ENCODE results near the gene DOK6. TPM values are rescaled to one million over a fixed set of nuclear protein-coding genes. Genes with fewer than 3 reads are reported as not detected.

The DOK6 gene
- total and polyA plus RNA-seq, 2 of the 13 experiments (the other 11 are each of a cell fraction or from before 2014, with no cell fraction given) = 17.0 to 17.2 TPM

DNA sequence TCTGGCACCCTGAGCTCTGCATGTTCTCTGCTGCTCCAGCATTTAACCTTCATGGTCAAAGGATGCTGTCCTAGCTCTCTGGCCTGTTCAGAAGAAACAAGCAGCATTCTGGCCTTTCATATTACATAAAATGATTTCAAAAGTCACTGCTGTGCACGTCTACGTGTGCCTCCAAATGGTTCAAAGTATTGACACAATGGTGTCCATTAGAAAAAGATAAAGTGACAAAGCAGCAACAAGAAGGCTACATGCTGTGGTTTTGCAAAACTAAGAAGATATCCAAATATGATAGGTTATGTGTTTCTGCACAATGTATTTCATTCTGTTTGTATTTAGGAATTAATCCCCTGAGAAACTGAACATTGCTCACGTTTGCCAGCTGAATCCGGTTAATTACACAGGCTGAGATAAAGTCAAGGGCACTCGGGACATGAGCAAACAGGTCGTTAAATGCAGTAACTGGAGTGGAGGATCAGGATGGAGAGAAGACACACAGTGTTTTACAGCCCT, 258.5 kb downstream of the DOK6 start (continued):
- TF ChIP-seq ZBTB34 (CRISPR knock-in tag; IDR thresholded peaks at IDR 0.05) (no peak), BRD4 (CRISPR knock-in tag; IDR thresholded peaks at IDR 0.05) (no peak), NFIB (CRISPR knock-in tag; IDR thresholded peaks at IDR 0.05; ENCODE audit: borderline replicate concordance) (no peak), NR2F1 (CRISPR knock-in tag; IDR thresholded peaks at IDR 0.05) (no peak), STAT6 (CRISPR knock-in tag; IDR thresholded peaks at IDR 0.05; ENCODE audit: borderline replicate concordance) (no peak), SIX4 (CRISPR knock-in tag; IDR thresholded peaks at IDR 0.05) (no peak), HDAC1 (CRISPR knock-in tag; IDR thresholded peaks at IDR 0.05) (peak; percentile 72), SOX5 (CRISPR knock-in tag; IDR thresholded peaks at IDR 0.05; ENCODE audit: borderline replicate concordance) (peak; percentile 47; the same call in 1 of the 2 replicates), SRSF9 (IDR thresholded peaks at IDR 0.05; ENCODE audit: borderline replicate concordance, insufficient read depth, low read depth, low read length, poor library complexity, severe bottlenecking) (no peak), MXD1 (CRISPR knock-in tag; IDR thresholded peaks at IDR 0.05) (no peak), GABPB1 (CRISPR knock-in tag; IDR thresholded peaks at IDR 0.05) (no peak), HMGXB4 (CRISPR knock-in tag; IDR thresholded peaks at IDR 0.05; ENCODE audit: borderline replicate concordance in 1 of 2, low read depth in 1 of 2) (no peak), PHF8 (CRISPR knock-in tag; IDR thresholded peaks at IDR 0.05) (no peak), ELF1 (CRISPR knock-in tag; IDR thresholded peaks at IDR 0.05) (no peak), FOXO1 (CRISPR knock-in tag; IDR thresholded peaks at IDR 0.05) (peak; percentile 43; the same call in 1 of the 2 replicates), ZNF674 (CRISPR knock-in tag; IDR thresholded peaks at IDR 0.05; ENCODE audit: low read depth) (no peak), SOX6 (IDR thresholded peaks at IDR 0.05) (no peak), SOX6 (CRISPR knock-in tag; IDR thresholded peaks at IDR 0.05) (peak; percentile 72), ZFP36L2 (CRISPR knock-in tag; IDR thresholded peaks at IDR 0.05) (no peak)
- TF ChIP-seq, protein P1, sequence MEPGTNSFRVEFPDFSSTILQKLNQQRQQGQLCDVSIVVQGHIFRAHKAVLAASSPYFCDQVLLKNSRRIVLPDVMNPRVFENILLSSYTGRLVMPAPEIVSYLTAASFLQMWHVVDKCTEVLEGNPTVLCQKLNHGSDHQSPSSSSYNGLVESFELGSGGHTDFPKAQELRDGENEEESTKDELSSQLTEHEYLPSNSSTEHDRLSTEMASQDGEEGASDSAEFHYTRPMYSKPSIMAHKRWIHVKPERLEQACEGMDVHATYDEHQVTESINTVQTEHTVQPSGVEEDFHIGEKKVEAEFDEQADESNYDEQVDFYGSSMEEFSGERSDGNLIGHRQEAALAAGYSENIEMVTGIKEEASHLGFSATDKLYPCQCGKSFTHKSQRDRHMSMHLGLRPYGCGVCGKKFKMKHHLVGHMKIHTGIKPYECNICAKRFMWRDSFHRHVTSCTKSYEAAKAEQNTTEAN (CRISPR knock-in tag; conservative IDR thresholded peaks at IDR 0.05) = no peak
- TF ChIP-seq, protein P2, sequence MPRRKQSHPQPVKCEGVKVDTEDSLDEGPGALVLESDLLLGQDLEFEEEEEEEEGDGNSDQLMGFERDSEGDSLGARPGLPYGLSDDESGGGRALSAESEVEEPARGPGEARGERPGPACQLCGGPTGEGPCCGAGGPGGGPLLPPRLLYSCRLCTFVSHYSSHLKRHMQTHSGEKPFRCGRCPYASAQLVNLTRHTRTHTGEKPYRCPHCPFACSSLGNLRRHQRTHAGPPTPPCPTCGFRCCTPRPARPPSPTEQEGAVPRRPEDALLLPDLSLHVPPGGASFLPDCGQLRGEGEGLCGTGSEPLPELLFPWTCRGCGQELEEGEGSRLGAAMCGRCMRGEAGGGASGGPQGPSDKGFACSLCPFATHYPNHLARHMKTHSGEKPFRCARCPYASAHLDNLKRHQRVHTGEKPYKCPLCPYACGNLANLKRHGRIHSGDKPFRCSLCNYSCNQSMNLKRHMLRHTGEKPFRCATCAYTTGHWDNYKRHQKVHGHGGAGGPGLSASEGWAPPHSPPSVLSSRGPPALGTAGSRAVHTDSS (CRISPR knock-in tag; conservative IDR thresholded peaks at IDR 0.05) = no peak
